HG03135 (cell line): ENCODE measurements around the gene TSPAN13.

Source experiments
- ATAC-seq: cut with Tn5 transposase; IDR thresholded peaks from one replicate; pipeline ENCODE4 v1.9.1; 2021; ENCODE audit warnings: mild to moderate bottlenecking, moderate library complexity; ENCODE audit not compliant: unreplicated experiment

Gene TSPAN13

GRCh38 chr7:16753102-16753931 lies at the start of gene TSPAN13:
Gene TSPAN13 (plus strand): TSS chr7:16753755. CDS start chr7:16753968, 213 bp downstream.
- no peak for ATAC-seq

- ATAC-seq: no peak
Measured at GRCh38 chr7:16708511-16708910, 45.0 kb upstream of the TSPAN13 start.

- ATAC-seq: no peak
Measured at GRCh38 chr7:16708980-16709379, 44.6 kb upstream of the TSPAN13 start.

- no peak for ATAC-seq
Measured at GRCh38 chr7:16710651-16711050, 42.9 kb upstream of the TSPAN13 start.

GRCh38 chr7:16711730-16712129 lies 41.8 kb upstream of the TSPAN13 start:
- ATAC-seq: no peak

GRCh38 chr7:16712916-16713315 lies 40.6 kb upstream of the TSPAN13 start:
- ATAC-seq: no peak

- no peak for ATAC-seq
Measured at GRCh38 chr7:16715928-16716327, 37.6 kb upstream of the TSPAN13 start.

GRCh38 chr7:16718111-16718656 lies 35.4 kb upstream of the TSPAN13 start:
- ATAC-seq: no peak

- no peak for ATAC-seq
Measured at GRCh38 chr7:16719699-16720098, 33.9 kb upstream of the TSPAN13 start.

- ATAC-seq: no peak
Measured at GRCh38 chr7:16721541-16721940, 32.0 kb upstream of the TSPAN13 start.

GRCh38 chr7:16724344-16724743 lies 29.2 kb upstream of the TSPAN13 start:
- no peak for ATAC-seq

GRCh38 chr7:16726189-16726588 lies 27.4 kb upstream of the TSPAN13 start:
- no peak for ATAC-seq

GRCh38 chr7:16727736-16728135 lies 25.8 kb upstream of the TSPAN13 start:
- ATAC-seq: no peak

GRCh38 chr7:16728811-16729210 lies 24.7 kb upstream of the TSPAN13 start:
- no peak for ATAC-seq

GRCh38 chr7:16729541-16729940 lies 24.0 kb upstream of the TSPAN13 start:
- no peak for ATAC-seq

- no peak for ATAC-seq
Measured at GRCh38 chr7:16730937-16731336, 22.6 kb upstream of the TSPAN13 start.

- ATAC-seq: no peak
Measured at GRCh38 chr7:16732828-16733227, 20.7 kb upstream of the TSPAN13 start.

- ATAC-seq: no peak
Measured at GRCh38 chr7:16734148-16734726, 19.3 kb upstream of the TSPAN13 start.

- no peak for ATAC-seq
Measured at GRCh38 chr7:16735020-16735419, 18.5 kb upstream of the TSPAN13 start.

- ATAC-seq: no peak
Measured at GRCh38 chr7:16738011-16738688, 15.4 kb upstream of the TSPAN13 start.

- no peak for ATAC-seq
Measured at GRCh38 chr7:16739863-16740622, 13.5 kb upstream of the TSPAN13 start.
